ENCODE data around the gene PIM3.

Gene PIM3

DNA sequence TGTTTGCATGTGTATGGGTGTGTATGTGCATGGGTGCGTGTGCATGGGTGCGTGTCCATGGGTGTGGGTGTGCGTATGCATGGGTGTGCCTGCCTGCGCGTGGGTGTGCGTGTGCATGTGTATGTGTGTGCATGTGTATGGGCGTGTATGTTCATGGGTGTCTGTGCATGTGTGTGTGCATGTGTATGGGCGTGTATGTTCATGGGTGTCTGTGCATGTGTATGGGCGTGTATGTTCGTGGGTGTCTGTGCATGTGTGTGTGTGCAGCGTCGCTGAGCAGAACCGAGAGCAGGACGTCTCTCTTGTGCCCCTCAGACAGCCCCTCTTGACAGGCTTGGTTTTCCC is 38.1 kb downstream of the PIM3 start:
- peaks cover 16% of the 10 kb centered on the region for H3K4me1 ChIP-seq (ENCODE audit: control insufficient read depth, insufficient read depth, low read length)
- no peak overlapping the region for H3K27ac ChIP-seq (ENCODE audit: insufficient read depth, low read depth, low read length, poor library complexity, severe bottlenecking)
- H3K4me3 ChIP-seq (ENCODE audit: insufficient read depth, low read depth, low read length): peak overlapping the region; percentile 38
- no peaks in the 10 kb centered on the region for H3K36me3 ChIP-seq (ENCODE audit: control insufficient read depth, insufficient read depth, low read length)
- 93 to 94% methylated on average over 14 of the region's 14 CpGs for WGBS, 2 experiments
- H3K27me3 ChIP-seq (ENCODE audit: control insufficient read depth, insufficient read depth, low read length, poor library complexity, severe bottlenecking): peaks cover 20% of the 10 kb centered on the region
- H3K9me3 ChIP-seq (ENCODE audit: control insufficient read depth, low read length): no peaks in the 10 kb centered on the region

GRCh38 chr22:49999063-49999945 is 38.7 kb downstream of the PIM3 start:
- 10 to 11% methylated on average over 63 to 66 of the region's 70 CpGs for WGBS, 2 experiments
- peak overlapping the region; percentile 38 for H3K4me3 ChIP-seq (ENCODE audit: insufficient read depth, low read depth, low read length)
- H3K36me3 ChIP-seq (ENCODE audit: control insufficient read depth, insufficient read depth, low read length): no peaks in the 10 kb centered on the region
- H3K27me3 ChIP-seq (ENCODE audit: control insufficient read depth, insufficient read depth, low read length, poor library complexity, severe bottlenecking): peaks cover 20% of the 10 kb centered on the region
- H3K4me1 ChIP-seq (ENCODE audit: control insufficient read depth, insufficient read depth, low read length): peaks cover 16% of the 10 kb centered on the region
- H3K27ac ChIP-seq (ENCODE audit: insufficient read depth, low read depth, low read length, poor library complexity, severe bottlenecking): no peak overlapping the region
- no peaks in the 10 kb centered on the region for H3K9me3 ChIP-seq (ENCODE audit: control insufficient read depth, low read length)

- WGBS, 2 experiments: 35 to 38% methylated on average over 41 of the region's 41 CpGs
- H3K27ac ChIP-seq (ENCODE audit: insufficient read depth, low read depth, low read length, poor library complexity, severe bottlenecking): no peak overlapping the region
- no peaks in the 10 kb centered on the region for H3K9me3 ChIP-seq (ENCODE audit: control insufficient read depth, low read length)
- H3K4me1 ChIP-seq (ENCODE audit: control insufficient read depth, insufficient read depth, low read length): peaks cover 16% of the 10 kb centered on the region
- H3K4me3 ChIP-seq (ENCODE audit: insufficient read depth, low read depth, low read length): peak overlapping the region; percentile 31
- peaks cover 20% of the 10 kb centered on the region for H3K27me3 ChIP-seq (ENCODE audit: control insufficient read depth, insufficient read depth, low read length, poor library complexity, severe bottlenecking)
- no peaks in the 10 kb centered on the region for H3K36me3 ChIP-seq (ENCODE audit: control insufficient read depth, insufficient read depth, low read length)
Measured at GRCh38 chr22:49999946-50000586, 39.5 kb downstream of the PIM3 start.

DNA sequence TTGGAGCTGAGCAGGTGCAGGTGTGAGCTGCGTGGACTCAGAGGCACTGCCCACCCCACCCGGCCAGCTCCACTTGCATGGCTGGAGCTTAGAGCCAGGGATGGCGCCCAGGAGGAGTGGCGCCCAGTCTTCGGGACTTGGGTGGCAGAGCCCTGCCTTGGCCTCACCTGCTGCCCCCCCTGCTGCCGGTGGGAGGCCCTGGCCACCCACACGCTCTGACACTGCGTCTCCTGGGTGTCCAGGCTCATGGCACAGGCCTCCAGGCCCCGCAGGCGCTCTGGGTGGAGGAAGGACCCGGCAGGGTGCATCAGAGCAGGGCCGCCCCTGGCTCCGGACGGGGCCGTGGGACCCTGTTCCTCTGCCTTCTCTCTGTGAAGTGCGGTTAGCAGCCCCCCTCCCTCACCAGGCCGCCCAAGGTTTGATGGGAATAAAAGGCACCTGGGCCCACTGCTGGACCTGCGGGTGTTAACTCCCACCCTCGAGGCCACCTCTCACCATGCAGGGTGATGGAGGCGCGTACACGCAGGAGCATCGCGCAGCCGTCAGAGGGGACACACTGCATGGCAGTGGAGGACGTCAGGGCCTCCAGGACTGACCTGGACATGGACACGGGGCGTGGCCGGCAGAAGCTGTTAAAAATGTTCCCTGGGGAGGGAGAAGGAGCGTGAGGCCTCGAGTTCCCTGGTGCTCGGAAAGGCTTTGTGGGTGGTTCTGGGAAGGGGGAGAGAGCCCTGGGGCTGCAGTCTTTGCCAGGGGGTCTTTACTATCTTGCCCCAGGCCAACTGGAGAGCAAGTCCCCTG is 40.2 kb downstream of the PIM3 start:
- Histone ChIP-seq H3K4me3 (ENCODE audit: insufficient read depth, low read depth, low read length) (no peak overlapping the region), H3K27me3 (ENCODE audit: control insufficient read depth, insufficient read depth, low read length, poor library complexity, severe bottlenecking) (peaks cover 20% of the 10 kb centered on the region), H3K9me3 (ENCODE audit: control insufficient read depth, low read length) (no peaks in the 10 kb centered on the region), H3K4me1 (ENCODE audit: control insufficient read depth, insufficient read depth, low read length) (peaks cover 16% of the 10 kb centered on the region), H3K36me3 (ENCODE audit: control insufficient read depth, insufficient read depth, low read length) (no peaks in the 10 kb centered on the region), H3K27ac (ENCODE audit: insufficient read depth, low read depth, low read length, poor library complexity, severe bottlenecking) (no peak overlapping the region)
- 92 to 93% methylated on average over 32 of the region's 32 CpGs for WGBS, 2 experiments

DNA sequence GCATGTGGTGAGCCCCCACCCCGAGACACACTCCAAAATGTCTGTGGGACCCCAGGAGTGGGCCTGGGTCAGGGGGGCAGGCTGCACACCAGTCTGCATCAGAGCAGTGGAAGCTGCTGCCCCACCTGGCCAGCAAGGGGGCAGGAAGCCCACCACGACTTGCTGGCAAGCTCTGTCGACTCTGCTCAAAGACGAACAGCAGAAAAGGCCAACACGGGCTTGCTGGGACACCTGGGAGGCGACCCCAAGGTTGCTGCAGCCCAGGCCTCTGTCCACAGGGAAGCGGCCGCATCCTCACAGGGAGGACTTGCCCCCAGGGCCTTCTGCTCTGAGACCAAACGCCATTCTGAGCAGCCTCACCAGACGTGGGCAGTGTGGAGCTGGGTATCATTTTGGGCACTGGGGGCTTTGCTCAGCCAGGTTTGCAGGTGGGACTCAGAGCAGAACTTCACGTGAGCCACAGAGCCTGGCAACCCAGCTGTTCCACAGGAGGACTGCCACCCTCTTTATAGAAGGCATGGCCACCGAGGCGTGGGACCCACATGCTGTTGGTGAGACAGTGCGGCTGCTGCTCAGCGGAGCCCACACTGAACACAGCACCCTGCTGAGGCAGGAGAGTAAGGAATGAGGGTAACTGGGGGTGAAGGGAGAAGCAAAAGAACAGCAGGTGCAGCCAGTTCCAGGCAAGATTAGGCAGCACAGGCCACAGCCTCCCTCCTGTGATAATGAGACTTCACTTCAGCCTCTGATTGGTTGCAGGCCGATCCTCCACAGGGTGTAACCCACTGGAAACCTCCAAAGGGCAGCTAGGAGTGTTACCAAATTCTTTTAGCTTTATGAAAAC is 41.0 kb downstream of the PIM3 start:
- H3K9me3 ChIP-seq (ENCODE audit: control insufficient read depth, low read length): no peaks in the 10 kb centered on the region
- no peaks in the 10 kb centered on the region for H3K36me3 ChIP-seq (ENCODE audit: control insufficient read depth, insufficient read depth, low read length)
- no peak overlapping the region for H3K4me3 ChIP-seq (ENCODE audit: insufficient read depth, low read depth, low read length)
- peaks cover 16% of the 10 kb centered on the region for H3K4me1 ChIP-seq (ENCODE audit: control insufficient read depth, insufficient read depth, low read length)
- H3K27me3 ChIP-seq (ENCODE audit: control insufficient read depth, insufficient read depth, low read length, poor library complexity, severe bottlenecking): peaks cover 20% of the 10 kb centered on the region
- H3K27ac ChIP-seq (ENCODE audit: insufficient read depth, low read depth, low read length, poor library complexity, severe bottlenecking): no peak overlapping the region
- WGBS, 2 experiments: 73 to 76% methylated on average over 16 of the region's 16 CpGs

DNA sequence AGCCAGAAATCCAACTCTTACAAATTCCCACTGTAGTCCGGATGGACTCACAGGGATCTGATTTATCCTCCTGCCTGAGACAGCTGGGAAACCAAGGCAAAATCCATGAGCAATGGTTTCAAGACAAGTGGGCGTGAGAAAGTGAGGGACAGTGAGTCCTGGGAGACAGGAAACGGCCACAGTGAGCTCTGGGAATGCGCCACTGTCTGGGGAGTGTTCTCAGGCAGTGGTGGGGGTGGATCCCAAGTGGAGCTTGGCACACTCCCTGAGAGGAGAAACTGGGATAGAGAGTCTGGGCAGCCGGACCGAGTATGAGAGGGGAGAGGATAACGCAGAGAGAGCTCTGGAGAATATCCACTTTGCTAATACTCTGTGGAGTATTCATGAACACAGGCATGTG is 42.2 kb downstream of the PIM3 start:
- no peaks in the 10 kb centered on the region for H3K36me3 ChIP-seq (ENCODE audit: control insufficient read depth, insufficient read depth, low read length)
- no peak overlapping the region for H3K4me3 ChIP-seq (ENCODE audit: insufficient read depth, low read depth, low read length)
- H3K27ac ChIP-seq (ENCODE audit: insufficient read depth, low read depth, low read length, poor library complexity, severe bottlenecking): no peak overlapping the region
- WGBS, 2 experiments: 79 to 80% methylated on average over 7 of the region's 7 CpGs
- H3K4me1 ChIP-seq (ENCODE audit: control insufficient read depth, insufficient read depth, low read length): peaks cover 16% of the 10 kb centered on the region
- H3K27me3 ChIP-seq (ENCODE audit: control insufficient read depth, insufficient read depth, low read length, poor library complexity, severe bottlenecking): peaks cover 20% of the 10 kb centered on the region
- H3K9me3 ChIP-seq (ENCODE audit: control insufficient read depth, low read length): no peaks in the 10 kb centered on the region

GRCh38 chr22:50004918-50005317 is 44.3 kb downstream of the PIM3 start:
- Histone ChIP-seq H3K36me3 (ENCODE audit: control insufficient read depth, insufficient read depth, low read length) (no peaks in the 10 kb centered on the region), H3K27me3 (ENCODE audit: control insufficient read depth, insufficient read depth, low read length, poor library complexity, severe bottlenecking) (peaks cover 26% of the 10 kb centered on the region), H3K27ac (ENCODE audit: insufficient read depth, low read depth, low read length, poor library complexity, severe bottlenecking) (no peak overlapping the region), H3K4me3 (ENCODE audit: insufficient read depth, low read depth, low read length) (no peak overlapping the region), H3K4me1 (ENCODE audit: control insufficient read depth, insufficient read depth, low read length) (peaks cover 16% of the 10 kb centered on the region), H3K9me3 (ENCODE audit: control insufficient read depth, low read length) (no peaks in the 10 kb centered on the region)
- WGBS, 2 experiments: 73% methylated on average over 4 of the region's 4 CpGs

- peaks cover 14% of the 10 kb centered on the region for H3K4me1 ChIP-seq (ENCODE audit: control insufficient read depth, insufficient read depth, low read length)
- H3K27me3 ChIP-seq (ENCODE audit: control insufficient read depth, insufficient read depth, low read length, poor library complexity, severe bottlenecking): peaks cover 31% of the 10 kb centered on the region
- no peaks in the 10 kb centered on the region for H3K9me3 ChIP-seq (ENCODE audit: control insufficient read depth, low read length)
- no peak overlapping the region for H3K4me3 ChIP-seq (ENCODE audit: insufficient read depth, low read depth, low read length)
- H3K27ac ChIP-seq (ENCODE audit: insufficient read depth, low read depth, low read length, poor library complexity, severe bottlenecking): no peak overlapping the region
- 95 to 99% methylated on average over 3 of the region's 3 CpGs for WGBS, 2 experiments
- H3K36me3 ChIP-seq (ENCODE audit: control insufficient read depth, insufficient read depth, low read length): no peaks in the 10 kb centered on the region
Measured at GRCh38 chr22:50007057-50007511, 46.5 kb downstream of the PIM3 start.

DNA sequence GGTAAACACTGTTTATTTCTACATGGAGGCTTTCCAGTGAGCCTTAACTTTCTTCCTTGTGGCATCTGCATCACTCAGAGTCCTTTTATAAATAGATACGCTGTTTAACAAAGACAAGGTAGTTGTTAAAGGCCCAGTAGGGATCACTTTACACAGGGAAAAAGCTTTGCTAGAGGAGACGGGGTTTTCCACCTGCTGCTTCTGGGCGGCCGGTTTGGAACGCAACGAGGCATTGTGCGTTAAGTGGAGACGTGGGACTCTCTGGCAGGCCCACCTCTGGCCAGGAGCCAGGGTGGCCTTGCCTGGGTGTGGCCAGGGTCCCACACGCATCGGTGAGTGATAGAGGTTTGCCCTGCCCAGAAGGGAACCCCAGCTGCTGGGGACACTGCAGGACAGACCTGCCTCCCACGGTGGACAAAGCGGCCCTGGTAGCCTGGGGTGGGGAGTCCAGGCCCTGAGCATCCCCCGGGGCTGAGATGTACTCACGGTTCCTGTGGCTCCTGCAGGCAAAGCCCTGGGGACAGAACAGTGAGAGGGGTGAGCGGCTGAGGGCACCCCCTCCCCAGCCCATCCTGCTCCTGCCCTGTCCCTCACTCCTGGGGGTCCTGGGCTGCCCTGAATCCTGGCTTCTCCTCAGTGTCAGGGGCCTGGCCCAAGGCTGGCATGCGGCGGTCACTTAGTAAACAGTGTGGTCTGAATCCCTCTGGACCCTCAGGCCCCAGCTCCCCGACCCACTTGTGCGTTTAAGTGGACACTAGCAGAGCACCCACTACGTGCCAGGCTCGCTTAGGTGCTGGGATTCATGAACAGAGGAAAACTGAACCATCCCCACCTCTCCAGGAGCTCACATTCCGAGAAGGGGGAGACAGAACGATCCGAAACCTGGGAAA is 47.8 kb downstream of the PIM3 start:
- H3K27me3 ChIP-seq (ENCODE audit: control insufficient read depth, insufficient read depth, low read length, poor library complexity, severe bottlenecking): peaks cover 45% of the 10 kb centered on the region
- H3K36me3 ChIP-seq (ENCODE audit: control insufficient read depth, insufficient read depth, low read length): no peaks in the 10 kb centered on the region
- H3K4me1 ChIP-seq (ENCODE audit: control insufficient read depth, insufficient read depth, low read length): peaks cover 7% of the 10 kb centered on the region
- no peak overlapping the region for H3K4me3 ChIP-seq (ENCODE audit: insufficient read depth, low read depth, low read length)
- no peaks in the 10 kb centered on the region for H3K9me3 ChIP-seq (ENCODE audit: control insufficient read depth, low read length)
- H3K27ac ChIP-seq (ENCODE audit: insufficient read depth, low read depth, low read length, poor library complexity, severe bottlenecking): no peak overlapping the region
- WGBS, 2 experiments: 64 to 70% methylated on average over 24 of the region's 24 CpGs

All from ectodermal cell (in vitro differentiated cells).